Right lung (tissue), 5 donors: ENCODE results near the gene SHLD2. TPM values are rescaled to one million over a fixed set of nuclear protein-coding genes. Genes with fewer than 3 reads are reported as not detected.
"Not testable (repeated sequence)": the region's sequence is repeated elsewhere in the genome, so short reads cannot be mapped to it uniquely, and the experiment has no call there.

Source experiments
- DNase-seq, 2 donors: peaks; one replicate each; pipeline ENCODE4 v3.0.0-alpha.2; 2013
- polyA plus RNA-seq, 5 donors: library from polyadenylated mRNA; unstranded; fragments of 120-200 nt; gene quantifications; one replicate each; pipeline versions ENCODE4 v1.2.1 to v1.2.3, GENCODE V29; 2013; ENCODE audit warnings: inconsistent platforms in 1 of 5, low replicate concordance in 1 of 5; ENCODE audit not compliant: insufficient read length in 5 of 5, insufficient read depth in 1 of 5

SHLD2 gene
- polyA plus RNA-seq, 5 donors: 26.5 to 35.4 (median 29.0) TPM

DNA sequence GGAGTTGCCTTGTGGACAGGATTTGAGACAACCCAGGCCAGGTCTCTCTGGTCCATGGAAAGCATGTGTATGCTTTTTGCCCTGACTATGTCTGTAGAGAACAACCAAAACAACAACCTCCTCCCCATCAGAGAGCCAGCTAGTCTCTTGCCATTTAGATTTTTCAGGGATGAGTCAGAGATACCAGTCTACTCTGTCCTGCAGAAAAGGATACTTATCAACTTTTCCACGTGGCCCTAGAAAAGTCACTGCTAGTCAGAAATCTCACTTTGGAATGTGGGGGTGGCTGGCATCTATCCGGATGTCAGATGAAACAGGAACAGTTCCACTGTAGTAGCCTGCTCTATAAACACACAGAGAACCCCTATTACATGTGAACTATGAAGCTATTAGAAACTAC lies 116.8 kb downstream of the SHLD2 start:
- not testable (repeated sequence) for DNase-seq

DNA sequence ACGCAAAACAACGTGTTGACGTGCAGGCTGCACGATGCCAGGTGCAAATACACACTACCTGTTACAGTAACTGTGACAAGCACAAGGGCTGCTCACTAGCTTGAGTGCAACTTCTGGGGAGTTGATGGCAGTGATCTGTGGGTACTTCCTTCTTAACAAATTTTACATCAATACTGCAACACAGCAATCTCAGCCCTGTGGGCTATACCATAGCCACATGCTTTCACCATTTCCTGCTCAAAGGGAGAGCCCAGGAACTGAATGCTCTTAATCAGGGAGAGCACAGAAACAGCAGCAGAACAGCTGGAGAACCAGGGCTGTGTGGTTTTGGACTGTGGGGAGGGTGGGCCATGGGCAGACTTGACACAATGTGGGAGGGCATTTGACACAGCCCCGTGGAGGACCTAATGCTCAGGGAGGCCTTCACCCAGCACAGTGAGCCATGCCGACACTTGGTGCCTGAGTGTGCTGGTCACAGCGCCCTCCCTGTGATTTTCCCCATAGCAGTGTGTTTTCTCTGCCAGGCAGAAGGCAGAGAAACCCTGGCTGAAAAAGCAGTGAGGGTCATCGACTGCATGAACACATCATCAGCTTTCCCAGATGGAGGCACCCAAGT lies 118.3 kb downstream of the SHLD2 start:
- not testable (repeated sequence) for DNase-seq

DNA sequence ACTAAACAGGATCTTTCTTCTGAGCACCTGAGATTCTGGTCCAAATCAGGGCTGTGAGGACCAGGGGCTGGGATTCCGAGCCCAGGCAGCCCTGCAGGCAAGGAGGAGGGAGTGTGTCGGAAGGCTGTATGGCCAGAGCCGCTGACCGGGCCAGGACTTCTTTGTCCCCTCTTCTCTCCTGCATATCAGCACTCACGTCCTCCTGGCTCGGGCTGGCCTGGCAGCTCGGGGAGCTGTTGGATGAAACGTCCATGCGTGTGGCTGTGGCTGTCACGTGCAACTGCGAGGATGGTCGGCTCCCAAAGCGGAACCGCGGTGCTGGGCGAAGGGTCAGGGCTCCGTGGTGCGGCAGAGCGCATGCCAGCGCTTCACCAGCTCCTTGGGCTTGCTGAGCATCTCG lies 118.8 kb downstream of the SHLD2 start:
- not testable (repeated sequence) for DNase-seq

DNA sequence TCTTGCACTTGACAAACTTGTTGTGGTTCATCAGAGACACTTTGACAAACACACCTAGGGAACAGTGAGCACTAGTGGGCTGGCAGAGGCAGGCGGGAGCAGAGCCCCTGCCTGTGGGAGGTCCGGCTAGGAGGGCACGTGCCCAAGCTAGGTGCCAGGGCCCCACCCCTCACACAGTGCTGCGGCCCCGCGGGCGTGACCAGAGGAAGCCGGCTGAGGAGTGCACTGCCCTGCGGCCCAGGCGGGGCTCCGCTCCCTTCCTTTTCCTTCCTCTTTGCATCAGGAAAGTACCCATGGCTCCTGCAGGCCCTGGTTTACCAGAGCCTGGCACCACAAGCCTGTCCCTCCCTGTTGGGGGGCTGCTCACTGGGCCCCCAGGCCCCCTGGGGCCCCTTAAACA lies 121.1 kb downstream of the SHLD2 start:
- not testable (repeated sequence) for DNase-seq

DNA sequence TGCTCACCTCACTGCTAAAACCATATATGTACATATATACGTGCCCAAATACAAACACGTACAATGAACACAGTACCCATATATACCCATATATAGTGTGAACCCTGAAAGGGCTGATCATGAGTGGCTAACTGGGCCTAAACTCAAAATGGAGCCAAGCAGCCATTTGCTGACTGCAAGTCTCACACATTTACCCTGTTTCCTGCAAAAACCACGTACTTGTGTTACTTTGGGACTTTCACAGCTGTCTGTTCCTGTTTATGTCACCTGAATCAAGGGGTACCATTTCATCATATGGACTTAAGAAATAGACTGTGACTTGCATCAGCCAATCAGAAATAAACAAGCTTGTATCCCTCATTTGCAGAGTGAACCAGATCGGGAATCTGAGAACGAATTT lies 124.4 kb downstream of the SHLD2 start:
- DNase-seq: not testable (repeated sequence)

DNA sequence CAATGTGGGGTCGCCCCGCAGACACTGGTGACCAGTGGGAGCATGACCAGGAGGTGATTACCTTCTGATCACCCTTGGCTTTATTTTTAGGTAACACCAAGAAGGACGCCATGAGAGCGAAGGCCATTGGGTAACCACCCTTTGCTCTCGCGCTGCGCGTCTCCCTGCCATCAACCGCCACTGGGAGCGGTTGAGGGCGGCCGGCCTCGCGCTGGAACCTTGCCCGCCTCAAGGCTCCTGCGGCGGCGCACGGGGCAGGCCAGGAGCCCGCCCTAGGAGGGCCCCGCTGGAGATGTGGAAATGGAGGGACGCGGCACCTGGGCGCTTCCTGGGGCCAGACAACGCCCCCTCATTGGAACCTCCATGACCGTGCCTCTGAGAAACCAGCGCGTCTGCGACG lies 127.8 kb downstream of the SHLD2 start:
- DNase-seq: not testable (repeated sequence)

DNA sequence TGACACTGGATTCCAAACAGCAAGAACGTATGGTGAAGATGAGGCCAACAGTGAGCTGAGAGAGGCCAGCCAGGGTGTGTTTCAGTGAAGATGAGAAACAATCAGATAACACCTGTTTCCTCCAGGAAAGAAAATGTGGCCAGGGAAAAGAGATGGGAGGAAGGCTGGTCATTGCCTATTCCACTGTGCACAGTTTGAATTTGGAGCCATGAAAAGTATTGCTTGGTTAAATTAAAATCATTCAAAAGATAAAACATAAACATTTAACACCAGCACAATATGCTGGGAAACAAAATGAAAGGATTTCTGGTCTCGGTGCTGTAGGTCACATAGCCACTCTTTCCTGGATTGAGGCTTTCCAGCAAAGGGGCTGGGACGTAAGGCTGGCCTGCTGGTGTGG lies 130.1 kb downstream of the SHLD2 start, which contains the start of gene NUTM2A:
Gene NUTM2A, plus strand, starts transcription at position 301 of the 400 bp plus-strand sequence. CDS start 383 bp downstream, outside the sequence.
- not testable (repeated sequence) for DNase-seq

DNA sequence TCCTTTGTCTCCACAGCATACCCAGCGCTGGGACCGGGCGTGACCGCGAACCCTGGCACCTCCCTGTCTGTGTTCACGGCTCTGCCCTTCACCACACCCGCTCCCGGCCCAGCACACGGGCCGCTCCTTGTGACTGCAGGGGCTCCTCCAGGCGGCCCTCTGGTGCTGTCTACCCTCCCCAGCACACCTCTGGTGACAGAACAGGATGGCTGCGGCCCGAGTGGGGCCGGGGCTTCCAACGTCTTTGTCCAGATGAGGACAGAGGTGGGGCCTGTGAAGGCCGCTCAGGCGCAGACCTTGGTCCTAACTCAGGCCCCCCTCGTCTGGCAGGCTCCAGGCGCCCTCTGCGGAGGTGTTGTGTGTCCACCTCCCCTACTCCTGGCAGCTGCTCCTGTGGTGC lies 133.2 kb downstream of the SHLD2 start:
- DNase-seq: not testable (repeated sequence)

DNA sequence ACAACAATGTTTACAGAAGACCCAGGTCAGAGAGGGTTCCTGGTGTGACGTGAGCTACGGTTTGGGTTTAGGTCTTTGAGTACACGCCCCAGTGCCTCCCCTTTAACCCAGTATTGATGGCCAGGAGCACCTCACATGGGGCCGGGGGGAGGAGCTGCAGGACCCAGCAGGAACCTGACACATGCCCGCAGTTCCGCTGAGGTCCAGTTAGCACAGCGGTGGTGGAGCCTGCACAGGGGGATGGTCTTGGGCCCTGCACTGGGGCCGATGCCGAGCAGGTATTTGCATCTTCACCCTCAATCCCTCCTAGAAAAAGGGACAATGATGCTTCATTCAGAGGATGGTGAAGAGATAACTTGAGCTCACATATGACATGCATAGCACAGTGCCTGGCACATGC lies 134.2 kb downstream of the SHLD2 start:
- not testable (repeated sequence) for DNase-seq

DNA sequence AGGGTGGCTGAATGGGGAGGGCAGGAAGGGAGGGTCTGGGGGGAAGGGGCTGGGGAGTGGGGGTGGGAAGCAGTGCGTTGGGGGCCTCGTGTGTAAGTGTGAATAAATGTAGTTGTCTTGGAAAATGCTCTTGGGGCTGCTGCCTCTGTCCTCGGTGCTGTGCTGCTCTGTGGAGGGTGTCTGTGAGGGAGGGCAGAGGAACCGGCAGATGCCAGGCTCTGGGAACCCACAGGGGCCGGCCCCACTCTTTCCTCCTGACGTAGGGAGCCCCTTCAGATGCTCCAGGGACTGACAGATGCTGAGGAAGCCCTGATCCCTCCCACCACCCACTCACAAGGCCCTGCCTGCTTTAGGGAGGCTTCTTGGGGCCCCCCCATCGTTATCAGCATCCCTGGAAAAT lies 139.8 kb downstream of the SHLD2 start:
- DNase-seq: not testable (repeated sequence)

DNA sequence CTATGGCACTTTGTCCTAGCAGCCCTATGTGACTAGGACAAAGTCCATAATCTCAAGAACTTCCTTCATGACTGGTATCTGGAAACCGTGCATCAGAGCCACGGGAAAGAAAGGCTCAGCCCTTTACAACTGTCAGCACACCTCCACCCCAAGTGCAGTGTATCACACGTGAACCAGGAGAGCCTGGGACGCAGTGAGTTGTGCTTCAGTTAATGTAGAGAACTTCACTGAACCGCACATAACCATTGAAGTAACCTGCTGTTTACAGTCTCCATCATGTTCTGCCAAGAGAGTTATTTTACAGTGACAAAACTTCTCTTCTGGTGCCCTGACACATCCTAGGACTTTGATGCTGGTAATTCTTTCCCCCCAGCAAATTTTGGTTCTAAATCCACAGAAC lies 142.2 kb downstream of the SHLD2 start:
- DNase-seq: not testable (repeated sequence)

DNA sequence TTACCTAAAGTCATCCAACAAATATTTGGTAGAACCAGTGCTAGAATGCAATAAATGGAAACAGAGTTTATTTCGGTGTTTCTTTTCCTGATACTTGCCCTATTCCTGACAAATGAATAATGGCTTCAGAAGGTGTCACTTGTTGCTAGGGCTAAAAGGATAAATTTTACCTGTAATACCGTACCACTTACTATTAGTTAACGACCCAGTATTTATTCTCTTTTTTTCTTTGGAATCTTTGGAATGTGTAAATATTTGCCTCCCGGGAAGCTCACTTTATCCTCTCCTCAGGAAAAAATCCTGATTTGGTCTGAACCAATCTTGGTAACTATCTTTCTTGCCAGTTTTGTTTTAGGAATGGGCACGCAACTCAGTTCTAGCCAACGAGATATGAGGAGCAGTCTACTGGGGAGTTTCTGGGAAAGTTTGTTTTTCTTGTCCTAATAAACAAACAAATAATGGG lies 144.4 kb downstream of the SHLD2 start:
- DNase-seq: not testable (repeated sequence)

Other genes starting within 250 kb of the SHLD2 start
- gene MMRN2, start 137.6 kb upstream of the SHLD2 start, polyA plus RNA-seq: 10 to 100 TPM; 26.4 to 32.5 (median 30.8) TPM
- 1 to 10 TPM; 4.3 to 5.6 (median 4.7) TPM for gene SNCG, start 136.6 kb upstream of the SHLD2 start, polyA plus RNA-seq
- 10 to 100 TPM in 3 of 5 donors, 1 to 10 TPM in 2; 5.4 to 31.3 (median 12.0) TPM for gene ADIRF, start 126.7 kb upstream of the SHLD2 start, polyA plus RNA-seq
- not detected for gene FAM25A, start 74.9 kb upstream of the SHLD2 start, polyA plus RNA-seq
- 10 to 100 TPM; 82.4 to 97.7 (median 89.7) TPM for gene GLUD1, start 363 bp upstream of the SHLD2 start, polyA plus RNA-seq
- gene NUTM2A, start 130.2 kb downstream of the SHLD2 start, polyA plus RNA-seq: 1 to 10 TPM; 1.9 to 5.1 (median 3.5) TPM